Cardiac atrium fibroblast (primary cell): Measurements from ENCODE around the gene SLC2A13. TPM values are rescaled to one million over a fixed set of nuclear protein-coding genes. Genes with fewer than 3 reads are reported as not detected.

Experiments used
- total RNA-seq: library from RNA; depleted of rRNA; stranded (reverse); fragments of >200 nt; gene quantifications from 2 replicates; pipeline ENCODE4 v1.2.3, GENCODE V29; 2015

SLC2A13 gene
- total RNA-seq, result 13.2 and 19.1 TPM in 2 replicates

GRCh38 chr12:40105515-40106201 is at the start of gene SLC2A13:
TSS of gene SLC2A13 (minus strand) at chr12:40106081. CDS start at chr12:40105808, 273 bp downstream.

Other genes with a start within 250 kb of the SLC2A13 start
- gene LRRK2, start 118.9 kb upstream of the SLC2A13 start, total RNA-seq, result 1.1 and 1.4 TPM in 2 replicates